SK-N-SH (cell line): ENCODE measurements around the gene PAPPA2.

Experiments used
- CTCF ChIP-seq: fragments of 200-600 bp; sonication (generic); IDR thresholded peaks from 2 replicates; pipeline ENCODE4 v1.6.1; 2017; ENCODE audit warnings: antibody characterized with exemption, mild to moderate bottlenecking, moderate library complexity
- ZBTB33 ChIP-seq: IDR thresholded peaks from 2 replicates; pipeline ENCODE4 v1.4.0; 2012; ENCODE audit warnings: low read depth, borderline replicate concordance
- TF ChIP-seq, protein P1 (sequence below): IDR thresholded peaks from 2 replicates; pipeline ENCODE4 v1.4.0; 2012; ENCODE audit warnings: low read depth

- TF ChIP-seq, protein P1, sequence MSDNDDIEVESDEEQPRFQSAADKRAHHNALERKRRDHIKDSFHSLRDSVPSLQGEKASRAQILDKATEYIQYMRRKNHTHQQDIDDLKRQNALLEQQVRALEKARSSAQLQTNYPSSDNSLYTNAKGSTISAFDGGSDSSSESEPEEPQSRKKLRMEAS, result no peak
- TF ChIP-seq CTCF, result no peak
- TF ChIP-seq ZBTB33, result no peak
Measured at GRCh38 chr1:176450526-176450925, 12.4 kb upstream of the PAPPA2 start.
